Activated CD4-positive, CD25-positive, alpha-beta regulatory T cell treated with anti-CD3 and anti-CD28 coated beads, Interleukin-2, amount 50 U/mL, for 16 hours (primary cell): Measurements from ENCODE around the gene CCDC7.
"Not testable (repeated sequence)": the region's sequence is repeated elsewhere in the genome, so short reads cannot be mapped to it uniquely, and the experiment has no call there.

Source experiments
- DNase-seq: peaks from one replicate; pipeline ENCODE4 v3.0.0-alpha.2; 2020; ENCODE audit warnings: low read depth, low spot score

The CCDC7 gene

GRCh38 chr10:32562695-32563094, 116.8 kb downstream of the CCDC7 start:
- DNase-seq, result not testable (repeated sequence)

GRCh38 chr10:32577448-32577847, 131.5 kb downstream of the CCDC7 start:
- no peak for DNase-seq

GRCh38 chr10:32582946-32583345, 137.0 kb downstream of the CCDC7 start:
- no peak for DNase-seq

- DNase-seq, result not testable (repeated sequence)
Observed at GRCh38 chr10:32598022-32598421, 152.1 kb downstream of the CCDC7 start.

- DNase-seq, result no peak
Observed at GRCh38 chr10:32600317-32600716, 154.4 kb downstream of the CCDC7 start.

- not testable (repeated sequence) for DNase-seq
Observed at GRCh38 chr10:32601562-32601961, 155.6 kb downstream of the CCDC7 start.

- no peak for DNase-seq
Observed at GRCh38 chr10:32605787-32606186, 159.8 kb downstream of the CCDC7 start.

- not testable (repeated sequence) for DNase-seq
Observed at GRCh38 chr10:32610543-32610942, 164.6 kb downstream of the CCDC7 start.

- DNase-seq, result no peak
Observed at GRCh38 chr10:32616438-32616837, 170.5 kb downstream of the CCDC7 start.

- DNase-seq, result no peak
Observed at GRCh38 chr10:32618482-32618881, 172.5 kb downstream of the CCDC7 start.

GRCh38 chr10:32621969-32622368, 176.0 kb downstream of the CCDC7 start:
- DNase-seq, result no peak

GRCh38 chr10:32622409-32622808, 176.5 kb downstream of the CCDC7 start:
- no peak for DNase-seq

GRCh38 chr10:32627183-32627582, 181.2 kb downstream of the CCDC7 start:
- no peak for DNase-seq

GRCh38 chr10:32629910-32630309, 184.0 kb downstream of the CCDC7 start:
- no peak for DNase-seq

GRCh38 chr10:32646535-32646934, 200.6 kb downstream of the CCDC7 start:
- DNase-seq, result no peak

- no peak for DNase-seq
Observed at GRCh38 chr10:32650246-32650655, 204.3 kb downstream of the CCDC7 start.

- not testable (repeated sequence) for DNase-seq
Observed at GRCh38 chr10:32657430-32657829, 211.5 kb downstream of the CCDC7 start.

- DNase-seq, result no peak
Observed at GRCh38 chr10:32661346-32661745, 215.4 kb downstream of the CCDC7 start.

- DNase-seq, result no peak
Observed at GRCh38 chr10:32680803-32681557, 235.0 kb downstream of the CCDC7 start.

GRCh38 chr10:32684291-32684690, 238.4 kb downstream of the CCDC7 start:
- DNase-seq, result no peak

- DNase-seq, result no peak
Observed at GRCh38 chr10:32687116-32687515, 241.2 kb downstream of the CCDC7 start.

- no peak for DNase-seq
Observed at GRCh38 chr10:32687546-32687945, 241.6 kb downstream of the CCDC7 start.

GRCh38 chr10:32692174-32692573, 246.2 kb downstream of the CCDC7 start:
- DNase-seq, result no peak
